HG03025 (cell line): ENCODE results near the gene STXBP2.

Experiments used
- ATAC-seq: cut with Tn5 transposase; IDR thresholded peaks from one replicate; pipeline ENCODE4 v1.9.1; 2021; ENCODE audit warnings: mild to moderate bottlenecking, moderate library complexity; ENCODE audit not compliant: unreplicated experiment, low FRiP score

STXBP2 gene

DNA sequence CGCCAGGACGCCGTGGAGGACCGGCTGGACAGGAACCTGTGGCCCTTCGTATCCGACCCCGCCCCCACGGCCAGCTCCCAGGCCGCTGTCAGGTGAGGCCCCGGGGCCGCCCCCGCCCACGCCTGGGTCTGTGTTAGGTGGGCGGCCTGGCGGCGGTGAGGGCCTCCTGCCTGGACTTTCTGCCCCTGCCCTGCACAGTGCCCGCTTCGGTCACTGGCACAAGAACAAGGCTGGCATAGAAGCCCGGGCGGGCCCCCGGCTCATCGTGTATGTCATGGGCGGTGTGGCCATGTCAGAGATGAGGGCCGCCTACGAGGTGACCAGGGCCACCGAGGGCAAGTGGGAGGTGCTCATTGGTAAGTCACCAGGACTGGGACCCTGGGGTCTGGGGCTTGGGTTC, 10.2 kb downstream of the STXBP2 start:
- ATAC-seq = no peak

DNA sequence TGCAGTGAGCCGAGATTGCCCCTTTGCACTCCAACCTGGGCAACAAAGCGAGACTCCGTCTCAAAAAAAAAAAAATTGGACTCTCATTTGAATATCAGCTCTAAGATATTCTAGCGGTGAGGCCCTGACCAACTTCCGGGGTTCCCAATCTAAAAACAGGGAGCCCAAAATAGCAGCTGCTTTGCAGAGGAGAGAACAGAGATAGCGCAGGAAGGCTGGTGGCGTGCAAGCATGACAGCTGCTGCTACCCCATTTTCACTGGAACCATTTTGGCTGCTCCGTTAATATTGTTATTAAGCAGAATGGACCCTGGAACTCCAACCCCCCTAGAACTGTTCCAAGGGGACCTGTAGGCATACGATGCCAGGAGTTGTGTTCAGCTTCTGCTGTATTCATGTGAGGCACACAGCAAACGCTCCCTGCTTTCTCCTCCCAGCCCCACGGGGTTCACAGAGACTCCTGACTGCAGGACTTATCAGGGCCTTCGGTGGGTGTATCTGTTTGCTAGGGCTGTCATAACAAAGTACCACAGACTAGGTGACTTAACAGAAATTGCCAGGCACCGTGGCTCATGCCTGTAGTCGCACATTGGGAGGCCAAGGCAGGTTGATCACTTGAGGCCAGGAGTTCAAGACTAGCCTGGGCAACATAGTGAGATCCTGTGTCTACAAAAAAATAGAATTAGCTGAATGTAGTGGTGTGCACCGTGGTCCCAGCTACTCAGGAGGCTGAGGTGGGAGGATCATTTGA, 11.5 kb downstream of the STXBP2 start:
- no peak for ATAC-seq

DNA sequence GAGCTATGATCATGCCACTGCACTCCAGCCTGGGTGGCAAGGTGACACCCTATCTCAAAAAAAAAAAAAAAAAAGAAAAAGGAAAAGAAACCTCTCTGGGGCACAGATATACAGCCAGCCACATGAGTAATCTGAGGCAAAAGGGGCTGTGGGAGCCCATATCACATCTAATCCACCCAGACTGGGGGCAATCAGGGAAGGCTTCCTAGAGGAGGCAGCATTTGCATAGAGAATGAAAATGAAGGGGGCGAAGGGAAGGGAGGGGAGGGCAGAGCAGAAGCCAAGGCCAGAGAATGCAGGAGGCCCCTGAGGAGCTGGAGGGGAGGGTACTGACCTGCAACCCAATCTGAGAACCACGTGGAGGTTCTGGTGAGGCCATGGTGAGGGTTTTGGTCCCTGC, 13.2 kb downstream of the STXBP2 start:
- ATAC-seq = no peak

DNA sequence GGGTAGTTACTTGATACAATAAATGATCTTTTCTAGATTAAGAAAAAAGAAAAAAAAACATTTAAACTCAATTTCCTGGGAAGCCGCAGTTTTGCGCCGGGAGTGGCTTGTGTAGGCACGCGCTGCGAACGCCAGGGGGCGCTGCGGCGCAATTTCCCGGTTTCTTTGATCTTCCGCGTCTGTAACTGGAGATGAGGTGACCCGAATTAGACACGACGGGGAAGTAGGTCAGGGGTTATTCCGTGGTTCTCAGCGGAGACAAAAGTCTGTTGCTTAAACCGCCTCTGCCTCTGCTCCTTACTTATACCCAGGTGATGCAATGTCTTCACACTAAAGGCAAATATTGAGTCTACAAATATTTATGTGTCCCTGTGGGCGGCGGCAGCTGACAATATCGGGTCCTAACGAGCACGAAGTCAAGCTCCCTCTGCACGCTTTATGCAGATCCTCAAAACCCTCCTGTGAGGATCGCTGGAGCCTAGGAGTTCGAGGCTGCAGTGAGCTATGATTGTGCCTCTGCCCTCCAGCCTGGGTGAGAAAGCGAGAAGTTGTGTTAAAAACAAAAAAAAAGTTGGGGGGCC, 15.2 kb downstream of the STXBP2 start:
- ATAC-seq = no peak

DNA sequence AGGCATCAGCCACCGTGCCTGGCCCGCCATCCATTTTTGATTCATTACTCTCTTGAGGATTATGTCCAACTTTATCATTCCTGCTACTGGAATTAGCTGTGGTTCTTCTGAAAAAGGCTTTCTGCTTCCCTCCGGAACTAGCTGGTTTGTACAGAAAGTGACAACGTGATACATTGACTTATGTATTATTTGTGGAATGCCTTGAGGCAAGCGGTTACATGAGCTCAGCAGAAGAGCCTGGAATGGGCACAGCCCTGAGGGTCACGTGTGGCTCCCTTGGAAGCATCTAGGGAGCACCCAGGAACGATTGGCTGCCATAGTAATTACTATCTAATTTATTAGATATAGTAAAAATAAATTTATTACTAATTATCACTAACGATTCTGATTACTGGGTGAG, 17.5 kb downstream of the STXBP2 start:
- no peak for ATAC-seq

DNA sequence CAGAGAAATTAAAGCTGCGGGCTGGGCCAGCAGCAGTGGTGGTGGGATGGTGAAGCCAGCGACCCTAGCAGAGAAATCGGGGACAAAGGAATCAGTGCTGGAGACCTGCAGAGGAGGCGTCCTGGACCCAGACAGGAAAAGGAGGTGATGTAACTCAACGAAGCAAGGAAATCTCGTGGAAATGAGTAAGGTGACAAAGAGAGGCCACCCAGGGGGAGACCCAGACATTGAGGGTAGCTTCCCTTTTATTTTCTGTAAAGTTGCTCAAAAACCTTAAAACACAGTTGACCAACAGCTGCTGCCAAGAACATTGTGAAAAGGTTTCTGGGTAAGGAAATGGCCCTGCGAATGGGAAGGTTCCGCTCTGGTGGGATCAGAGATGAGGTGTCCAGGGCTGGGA, 18.7 kb downstream of the STXBP2 start:
- no peak for ATAC-seq

DNA sequence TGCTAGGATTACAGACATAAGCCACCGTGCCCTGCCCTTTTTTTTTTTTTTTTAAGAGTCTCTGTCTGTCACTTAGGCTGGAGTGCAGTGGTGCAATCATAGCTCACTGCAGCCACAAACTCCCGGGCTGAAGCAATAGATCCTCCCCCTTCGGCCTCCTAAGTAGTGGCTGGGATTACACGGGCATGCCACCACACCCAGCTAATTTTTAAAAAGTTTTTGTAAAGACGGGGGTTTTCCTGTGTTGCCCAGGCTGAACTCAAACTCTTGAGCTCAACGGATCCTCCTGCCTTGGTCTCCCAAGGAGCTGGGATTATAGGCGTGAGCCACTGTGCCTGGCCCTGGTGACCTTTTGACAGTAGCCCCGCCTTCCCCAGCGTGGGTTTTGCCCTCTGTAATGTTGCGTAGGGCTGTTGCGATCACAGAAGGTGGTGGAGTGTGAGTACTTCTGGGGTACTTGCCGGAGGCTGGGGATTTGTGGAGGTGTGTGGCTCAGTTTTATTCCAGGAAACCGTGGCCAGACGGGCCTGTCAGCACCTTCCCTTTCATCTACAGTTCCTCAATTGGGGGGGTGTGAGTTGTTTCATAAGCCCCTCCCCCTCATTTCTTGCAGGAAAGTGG, 20.3 kb downstream of the STXBP2 start:
- ATAC-seq = no peak

DNA sequence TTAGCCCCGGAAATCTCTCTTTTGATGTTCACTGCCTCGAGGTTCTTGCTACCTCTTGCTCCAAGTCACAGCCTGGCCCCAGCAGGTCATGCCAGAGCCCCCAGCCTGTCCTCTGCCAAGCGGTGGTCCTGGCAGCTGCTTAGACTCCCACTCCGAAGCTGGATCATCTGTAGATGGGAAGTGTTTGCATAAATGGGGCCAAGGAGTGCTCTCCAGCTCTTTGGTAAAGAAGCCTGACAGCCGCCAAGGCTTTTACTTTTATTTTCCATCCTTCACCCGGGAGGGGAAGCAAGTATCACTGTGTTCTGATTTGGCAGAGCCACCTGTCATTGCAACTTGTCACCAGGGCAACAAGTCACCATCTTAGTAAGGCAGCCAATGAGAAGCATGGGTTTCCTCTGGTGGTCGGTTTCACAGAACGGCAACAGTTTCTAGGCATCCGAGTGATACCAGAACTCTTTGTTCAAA, 21.3 kb downstream of the STXBP2 start:
- ATAC-seq = no peak

DNA sequence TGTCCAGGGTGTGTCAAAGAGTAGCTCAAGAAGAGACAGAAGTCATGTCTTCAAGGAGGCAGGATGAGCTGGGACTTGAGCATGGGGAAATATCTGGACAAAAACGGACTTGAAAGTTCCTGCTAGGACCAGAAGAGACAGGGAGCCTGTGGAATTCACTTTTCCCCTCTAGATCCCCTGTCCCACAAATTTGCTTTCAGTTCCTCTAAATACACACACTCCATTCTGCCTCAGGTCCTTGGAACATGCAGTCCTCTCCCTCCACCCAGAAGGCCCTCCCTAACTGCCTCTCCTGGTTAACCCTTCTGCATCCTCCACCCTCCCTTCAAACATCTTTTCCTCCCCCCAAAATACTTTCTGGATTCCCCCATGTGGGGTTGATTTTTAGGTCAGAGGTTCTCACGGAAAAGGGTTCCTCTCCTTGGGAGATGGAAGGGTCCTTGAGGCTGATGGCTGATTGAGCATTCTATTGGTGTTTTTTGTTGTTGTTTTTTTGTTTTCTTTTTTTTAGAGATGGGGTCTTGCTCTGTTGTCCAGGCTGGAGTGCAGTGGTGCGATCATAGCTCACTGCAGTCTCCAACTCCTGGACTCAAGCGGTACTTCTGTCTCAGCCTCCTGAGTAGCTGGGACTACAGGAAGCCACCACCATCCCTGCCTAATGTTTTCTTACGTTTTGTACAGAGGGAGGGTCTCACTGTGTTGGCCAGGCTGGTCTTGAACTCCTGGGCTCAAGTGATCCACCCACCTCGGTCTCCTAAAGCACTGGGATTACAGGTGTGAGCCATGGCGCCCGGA, 25.0 kb downstream of the STXBP2 start:
- no peak for ATAC-seq

DNA sequence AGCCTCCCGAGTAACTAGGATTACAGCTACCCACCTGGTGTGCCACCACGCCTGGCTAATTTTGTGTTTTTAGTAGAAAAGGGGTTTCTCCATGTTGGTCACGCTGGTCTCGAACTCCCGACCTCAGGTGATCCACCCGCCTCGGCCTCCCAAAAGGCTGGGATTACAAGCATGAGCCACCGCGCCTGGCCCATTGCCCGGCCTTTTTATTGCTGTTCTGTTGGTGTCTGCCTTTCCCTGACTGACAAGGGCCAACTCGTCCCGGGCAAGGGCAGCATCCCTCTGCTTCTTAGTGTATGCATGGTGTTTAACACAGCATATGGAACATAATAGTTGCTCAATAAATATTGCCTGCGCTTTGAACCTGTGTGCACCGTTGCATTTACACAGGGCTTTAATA, 25.7 kb downstream of the STXBP2 start:
- ATAC-seq = no peak

DNA sequence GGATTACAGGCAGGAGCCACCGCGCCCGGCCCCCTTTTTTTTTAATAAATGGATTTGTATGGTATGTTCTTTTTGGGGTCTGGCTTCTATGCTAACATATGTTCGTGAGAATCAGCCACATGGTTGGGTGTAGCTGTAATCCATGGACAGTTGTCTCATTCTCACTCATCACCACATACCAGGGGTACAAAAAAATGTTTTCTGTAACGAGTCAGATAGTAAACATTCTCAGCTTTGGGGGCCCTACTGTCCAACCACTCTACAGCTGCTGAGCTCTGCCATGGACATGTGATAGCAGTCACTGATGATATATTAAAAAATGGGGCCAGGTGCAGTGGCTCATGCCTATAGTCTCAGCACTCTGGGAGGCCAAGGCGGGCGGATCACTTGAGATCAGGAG, 26.8 kb downstream of the STXBP2 start:
- ATAC-seq = no peak

DNA sequence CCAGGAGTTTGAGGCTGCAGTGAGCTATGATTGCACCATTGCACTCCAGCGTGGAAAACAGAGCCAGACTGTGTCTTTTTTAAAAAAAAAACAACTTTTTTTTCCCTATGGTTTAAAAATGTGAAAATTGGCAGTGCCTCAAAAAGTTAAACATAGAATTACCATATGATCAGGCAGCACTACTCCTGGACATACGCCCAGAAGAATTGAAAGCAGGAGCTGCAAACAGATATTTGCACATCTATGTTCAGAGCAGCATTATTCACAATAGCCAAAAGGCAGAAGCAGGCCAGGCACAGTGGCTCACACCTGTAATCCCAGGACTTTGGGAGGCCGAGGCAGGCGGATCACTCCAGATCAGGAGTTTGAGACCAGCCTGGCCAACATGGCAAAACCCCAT, 28.2 kb downstream of the STXBP2 start:
- no peak for ATAC-seq

DNA sequence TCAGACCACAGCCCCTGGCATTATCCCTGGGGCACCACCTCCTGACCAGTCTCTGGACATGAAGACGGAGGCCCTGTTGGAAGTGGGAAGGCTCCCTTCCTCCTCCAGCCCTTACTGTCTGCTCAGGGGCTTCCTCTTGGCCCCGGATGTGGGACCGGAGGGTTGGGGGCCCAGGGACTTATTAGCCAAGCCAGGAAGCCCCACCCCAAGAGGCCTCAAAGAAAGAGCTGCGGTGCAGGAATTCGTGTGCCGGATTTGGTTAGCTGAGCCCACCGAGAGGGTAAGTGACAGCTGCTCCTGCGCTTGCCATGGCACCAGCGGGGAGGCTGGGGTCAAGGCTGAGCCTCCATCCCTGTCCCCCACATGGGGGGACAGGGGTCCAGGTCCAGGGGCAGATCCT, 31.9 kb downstream of the STXBP2 start, which contains the start of gene RETN:
RETN (plus strand) TSS at position 208 of the 400 bp plus-strand sequence. CDS start 278 bp downstream, outside the sequence.
- ATAC-seq = no peak

DNA sequence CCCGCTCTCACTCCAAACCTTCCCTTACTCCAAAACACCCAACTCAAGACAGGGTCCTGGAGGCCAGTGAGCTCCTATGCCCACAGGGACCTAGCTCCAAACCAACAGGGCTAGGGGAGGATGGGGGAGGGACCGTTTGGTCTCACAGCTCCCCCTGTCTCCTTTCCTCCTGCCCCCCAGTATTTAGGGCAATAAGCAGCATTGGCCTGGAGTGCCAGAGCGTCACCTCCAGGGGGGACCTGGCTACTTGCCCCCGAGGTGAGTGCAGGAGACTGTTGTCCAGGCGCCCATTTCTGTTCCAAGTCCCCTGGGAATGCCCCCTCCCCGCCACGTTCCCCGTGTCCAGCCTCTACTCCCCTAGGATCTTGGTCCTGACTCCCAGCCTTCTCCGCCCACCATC, 32.7 kb downstream of the STXBP2 start:
- no peak for ATAC-seq

DNA sequence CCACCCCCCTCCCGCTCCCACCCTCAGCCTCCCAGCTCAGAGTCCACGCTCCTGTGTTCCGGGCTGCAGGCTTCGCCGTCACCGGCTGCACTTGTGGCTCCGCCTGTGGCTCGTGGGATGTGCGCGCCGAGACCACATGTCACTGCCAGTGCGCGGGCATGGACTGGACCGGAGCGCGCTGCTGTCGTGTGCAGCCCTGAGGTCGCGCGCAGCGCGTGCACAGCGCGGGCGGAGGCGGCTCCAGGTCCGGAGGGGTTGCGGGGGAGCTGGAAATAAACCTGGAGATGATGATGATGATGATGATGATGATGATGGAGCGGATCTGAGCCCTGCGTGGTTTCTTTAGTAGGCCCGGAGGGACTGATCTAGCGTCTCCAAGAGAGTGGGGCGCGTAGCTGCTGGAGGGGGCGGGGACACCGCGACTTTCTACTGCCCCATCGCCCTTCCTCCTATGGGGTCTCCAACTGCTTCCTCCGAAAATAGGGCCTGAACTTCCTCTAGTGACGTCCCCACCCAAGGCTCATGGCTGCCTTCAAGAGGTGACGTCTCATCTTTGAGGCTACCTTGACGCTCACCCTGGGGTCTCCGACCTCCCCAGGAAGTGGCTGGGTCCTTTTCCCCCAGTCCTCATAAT, 33.4 kb downstream of the STXBP2 start:
- ATAC-seq = no peak

DNA sequence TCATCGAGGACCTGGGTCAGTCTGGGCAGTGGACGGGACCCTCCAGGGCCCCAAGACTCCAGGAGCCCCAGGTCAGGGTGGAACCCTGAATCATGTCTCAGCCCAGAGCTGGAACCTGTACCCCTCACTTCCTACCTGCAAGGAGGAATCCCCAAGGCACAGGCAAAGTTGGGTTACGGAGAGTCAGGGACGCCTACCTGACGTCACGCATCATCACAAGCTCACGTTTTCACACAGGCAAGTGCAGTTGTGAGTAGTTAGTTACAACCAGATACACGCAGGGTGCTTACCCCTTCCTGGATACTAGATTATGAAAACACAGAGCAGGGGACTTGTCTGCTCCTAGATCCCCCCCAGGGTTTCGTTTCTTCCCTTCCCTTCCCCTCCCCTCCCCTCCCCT, 33.9 kb downstream of the STXBP2 start:
- ATAC-seq = no peak

DNA sequence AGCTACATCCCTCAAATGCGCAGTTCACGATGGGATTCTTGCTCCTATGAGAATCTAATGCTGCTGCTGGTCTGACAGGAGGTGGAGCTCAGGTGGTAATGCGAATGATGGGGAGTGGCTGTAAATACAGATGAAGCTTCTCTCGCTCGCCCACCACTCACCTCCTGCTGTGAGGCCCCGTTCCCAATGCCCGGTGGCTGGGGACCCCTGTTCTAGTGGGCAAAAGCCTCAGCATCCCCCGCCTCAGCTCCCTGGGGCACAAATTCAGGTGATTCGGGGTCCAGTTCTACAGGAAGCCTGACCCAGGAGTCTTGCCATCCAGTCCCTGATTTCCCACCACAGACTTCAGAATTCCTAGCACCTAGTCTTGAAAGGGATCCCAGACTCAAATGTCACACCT, 35.6 kb downstream of the STXBP2 start:
- no peak for ATAC-seq

DNA sequence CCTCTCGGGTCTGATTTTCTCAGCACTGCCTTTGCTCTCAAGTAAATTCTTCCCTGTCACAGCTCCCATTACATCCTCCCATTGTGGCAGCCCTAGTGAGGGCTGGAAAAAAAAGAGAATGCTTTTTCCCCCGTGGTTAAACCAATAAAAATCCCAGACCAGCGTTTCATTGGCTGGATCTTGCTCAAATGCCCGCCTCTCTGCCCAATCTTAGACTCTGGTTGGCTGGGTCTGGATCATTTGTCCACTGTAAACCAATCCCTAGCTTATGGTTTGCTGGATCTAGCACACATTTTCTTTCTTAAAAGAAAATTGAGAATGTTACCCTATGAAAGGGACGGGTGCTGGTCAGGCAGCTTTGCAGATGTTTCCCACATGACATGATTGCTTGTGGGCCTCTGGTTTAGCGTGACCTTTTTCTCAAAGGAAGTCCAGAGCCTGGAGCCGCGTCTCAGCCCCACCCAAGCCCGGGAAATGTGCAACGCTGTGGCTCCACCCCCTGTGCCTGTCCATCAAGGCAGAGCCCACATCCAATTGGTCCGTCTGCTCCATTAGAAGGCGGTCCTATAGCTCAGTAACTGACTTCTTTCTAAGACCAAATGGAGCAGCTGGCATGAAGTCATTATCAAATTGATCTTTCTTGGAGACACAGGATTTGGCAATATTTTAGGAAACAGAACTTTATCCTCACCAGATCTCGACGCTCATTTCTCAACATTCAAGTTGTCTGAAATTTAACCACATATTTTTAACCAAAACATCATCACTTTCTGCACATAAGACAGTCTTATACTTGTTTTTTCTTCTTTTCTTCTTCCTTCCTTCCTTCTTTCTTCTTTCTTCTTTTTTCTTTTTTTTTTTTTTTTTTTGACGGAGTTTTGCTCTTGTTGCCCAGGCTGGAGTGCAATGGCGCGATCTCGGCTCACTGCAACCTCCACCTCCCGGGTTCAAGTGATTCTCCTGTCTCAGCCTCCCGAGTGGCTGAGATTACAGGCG, 37.4 kb downstream of the STXBP2 start:
- no peak for ATAC-seq

DNA sequence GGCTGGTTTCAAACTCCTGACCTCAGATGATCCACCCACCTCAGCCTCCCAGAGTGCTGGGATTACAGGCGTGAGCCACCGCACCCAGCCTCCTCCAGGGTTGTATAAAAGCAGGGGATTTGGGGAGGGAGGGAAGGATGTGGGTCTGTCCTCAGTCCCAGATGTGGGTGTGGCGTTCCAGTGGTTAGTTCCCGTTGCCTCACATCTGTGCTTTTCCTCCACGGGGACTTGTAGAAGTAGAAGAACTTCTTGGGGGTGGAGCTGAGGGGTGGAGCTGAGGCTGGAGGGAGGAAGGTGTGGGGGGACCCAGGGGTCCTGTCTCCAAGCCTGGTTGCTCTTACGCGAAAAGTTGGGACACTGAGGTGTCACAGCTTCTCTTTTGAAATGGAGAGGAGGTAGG, 39.5 kb downstream of the STXBP2 start:
- no peak for ATAC-seq
